A204.1 (cell line): ENCODE data around the gene DSCAM.

Source experiments
- FAIRE-seq: peaks from 2 replicates; lab custom pipeline; 2012; peaks lifted over from hg19 to GRCh38; lab: Jason Lieb, UNC

The DSCAM gene

DNA sequence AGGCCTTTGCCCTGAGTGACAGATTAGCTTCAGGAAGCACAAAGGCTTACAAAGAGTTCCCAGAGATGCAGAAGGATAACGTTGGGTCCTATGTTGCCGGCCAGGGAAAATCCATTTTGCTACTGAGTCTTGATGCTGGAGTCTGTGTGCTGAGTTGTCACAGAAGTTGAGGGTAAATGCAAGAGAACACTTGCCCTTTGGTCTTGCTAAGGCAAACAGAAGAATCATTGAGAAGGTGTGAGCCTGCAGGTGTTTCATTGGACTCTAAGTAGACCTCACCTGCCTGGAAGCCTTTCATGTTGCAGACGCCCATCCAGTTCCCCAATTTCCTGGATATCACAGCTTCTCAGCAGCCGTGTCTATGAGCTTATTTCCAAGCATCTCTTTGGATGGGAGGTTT lies 874.5 kb downstream of the DSCAM start:
- FAIRE-seq: no peak

DNA sequence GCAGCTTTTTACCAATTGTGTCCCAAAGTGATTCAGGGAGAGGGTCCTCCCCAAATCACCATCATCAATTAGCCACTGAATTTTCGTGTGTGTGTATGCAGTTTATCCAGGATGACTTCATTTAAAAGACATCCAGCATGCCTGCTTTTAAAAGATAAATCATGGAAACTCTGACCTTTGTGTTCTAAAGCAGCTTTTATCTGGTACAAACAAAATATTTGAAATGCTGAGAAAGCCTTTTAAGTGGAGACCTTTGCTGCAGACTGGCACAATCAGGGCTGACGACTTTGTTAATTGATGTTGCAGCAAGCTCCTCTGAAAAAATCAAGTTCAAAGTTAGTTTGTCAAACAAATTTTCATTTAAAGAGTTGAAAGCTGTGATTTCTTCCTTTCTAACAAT lies 875.0 kb downstream of the DSCAM start:
- FAIRE-seq: no peak

DNA sequence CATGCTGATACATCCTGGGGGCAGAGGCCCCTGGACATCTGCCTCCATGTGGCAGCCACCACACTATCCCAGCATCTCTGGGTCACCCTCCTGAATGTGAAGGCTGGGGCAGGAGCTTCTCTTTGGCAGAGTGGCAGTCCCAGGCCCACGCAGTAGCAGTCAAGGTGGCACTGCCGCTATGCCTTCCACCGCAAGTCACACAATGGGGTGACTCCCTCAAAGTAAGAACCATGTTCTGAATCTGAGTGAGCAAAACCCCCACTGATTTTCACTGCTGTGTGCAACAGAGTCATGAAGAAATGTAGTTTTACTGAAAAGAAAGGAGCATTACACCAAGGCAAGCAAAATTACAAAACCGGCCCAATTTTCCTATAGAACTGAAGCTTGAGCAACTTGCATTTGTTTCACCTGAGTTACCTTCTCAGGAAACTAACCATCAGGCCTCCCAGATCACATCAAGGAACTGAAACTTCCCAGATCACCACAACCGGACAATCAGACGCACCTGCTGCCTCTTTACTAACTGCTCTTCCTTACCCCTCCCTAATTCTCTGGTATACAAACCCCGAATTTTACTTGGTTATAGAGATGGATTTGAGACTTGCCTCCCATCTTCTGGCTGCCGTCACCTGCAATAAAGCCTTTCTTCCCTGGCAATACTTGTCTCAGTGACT lies 877.1 kb downstream of the DSCAM start:
- no peak for FAIRE-seq

DNA sequence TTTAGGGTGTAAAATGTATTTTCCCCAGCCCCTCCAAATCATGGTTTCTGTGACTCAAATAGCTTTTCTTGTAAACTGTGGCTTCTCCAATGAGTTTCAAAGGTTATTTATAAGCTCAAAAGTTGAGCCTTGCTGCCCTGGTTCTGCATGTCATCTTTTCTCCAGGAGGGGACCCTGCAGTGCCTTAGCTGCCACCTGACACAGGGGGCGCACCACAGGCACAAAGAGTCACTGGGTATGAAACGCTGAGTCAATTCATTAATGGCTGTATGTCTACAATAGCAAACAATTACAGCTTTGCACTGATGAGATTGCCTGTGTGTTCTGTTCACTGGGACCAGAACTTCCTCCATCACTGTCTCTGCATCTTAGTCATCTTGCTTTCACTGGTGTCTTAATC lies 878.9 kb downstream of the DSCAM start:
- no peak for FAIRE-seq

DNA sequence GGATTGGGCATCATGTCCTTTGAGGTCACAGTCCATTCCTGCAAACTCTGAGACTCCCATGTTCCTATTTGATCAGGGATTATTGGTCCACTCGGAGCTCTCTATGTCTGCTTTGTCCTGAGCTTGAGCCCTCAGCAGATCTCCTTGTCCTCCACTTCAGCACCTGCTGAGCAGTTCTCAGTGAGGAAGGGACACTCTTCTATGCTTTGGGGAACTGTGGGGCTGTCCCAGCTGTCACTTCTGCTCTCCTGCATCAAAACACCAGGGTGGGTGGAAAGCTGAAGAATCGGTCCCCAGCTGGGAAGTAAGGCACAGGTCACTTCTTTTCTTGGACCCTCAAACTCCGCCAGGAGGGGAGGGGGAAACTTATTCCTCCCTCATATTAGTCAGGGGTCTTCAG lies 880.2 kb downstream of the DSCAM start:
- FAIRE-seq: no peak

DNA sequence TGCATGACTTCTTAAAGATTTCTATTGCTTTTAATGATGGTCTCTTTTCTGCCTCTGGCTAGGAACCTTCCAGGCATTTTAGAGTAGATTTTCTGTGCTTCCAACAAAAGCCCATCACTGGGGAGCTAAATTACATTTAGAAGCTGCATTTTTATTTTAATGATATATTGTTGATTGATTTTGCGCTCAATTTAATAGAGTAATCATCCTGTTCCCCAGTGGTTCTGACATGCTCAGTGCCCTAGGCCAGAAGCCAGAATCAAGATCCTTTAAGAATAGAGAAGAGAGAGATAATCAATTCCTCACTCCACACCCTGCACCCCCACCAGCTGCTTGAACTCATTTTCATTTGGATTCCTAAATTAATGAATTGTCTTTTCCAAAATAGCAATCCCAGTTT lies 881.9 kb downstream of the DSCAM start:
- no peak for FAIRE-seq

DNA sequence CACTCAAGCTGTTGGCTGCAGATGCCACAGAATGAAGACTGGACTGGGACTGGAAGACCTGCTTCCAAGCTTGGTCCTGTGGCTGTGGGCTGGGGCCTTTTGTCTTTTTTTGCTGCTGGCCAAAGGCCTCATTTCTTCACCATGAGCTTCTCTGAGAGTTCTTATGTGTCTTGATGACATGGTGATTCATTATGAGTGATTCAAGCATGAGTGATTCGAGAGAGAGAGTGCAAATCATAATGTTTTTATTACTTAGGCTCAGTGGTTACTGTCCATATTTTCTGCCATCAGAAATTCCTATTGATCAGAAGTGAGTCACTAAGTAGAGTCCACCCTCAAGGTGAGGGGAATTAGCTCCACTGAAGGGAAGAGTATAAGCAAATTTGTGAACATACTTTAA lies 885.7 kb downstream of the DSCAM start:
- no peak for FAIRE-seq
